Effector CD8-positive, alpha-beta T cell (primary cell): ENCODE measurements around the gene ADGRL1.
"Not testable (repeated sequence)": the region's sequence is repeated elsewhere in the genome, so short reads cannot be mapped to it uniquely, and the experiment has no call there.

Experiments
- DNase-seq: peaks from one replicate; lab custom pipeline; 2025; lab: John Stamatoyannopoulos, UW
- total RNA-seq, 4 experiments: gene quantifications; one replicate each; lab custom pipeline; 2026; lab: John Stamatoyannopoulos, UW

The ADGRL1 gene
- 20.2 to 34.9 (median 26.1) reads per million in 4 experiments for total RNA-seq

GRCh38 chr19:14205452-14206287 is at the start of gene ADGRL1:
Gene ADGRL1, minus strand, starts transcription at chr19:14206169. Its CDS starts 22,567 bp downstream, at chr19:14183602.
- DNase-seq, result not testable (repeated sequence)

DNA sequence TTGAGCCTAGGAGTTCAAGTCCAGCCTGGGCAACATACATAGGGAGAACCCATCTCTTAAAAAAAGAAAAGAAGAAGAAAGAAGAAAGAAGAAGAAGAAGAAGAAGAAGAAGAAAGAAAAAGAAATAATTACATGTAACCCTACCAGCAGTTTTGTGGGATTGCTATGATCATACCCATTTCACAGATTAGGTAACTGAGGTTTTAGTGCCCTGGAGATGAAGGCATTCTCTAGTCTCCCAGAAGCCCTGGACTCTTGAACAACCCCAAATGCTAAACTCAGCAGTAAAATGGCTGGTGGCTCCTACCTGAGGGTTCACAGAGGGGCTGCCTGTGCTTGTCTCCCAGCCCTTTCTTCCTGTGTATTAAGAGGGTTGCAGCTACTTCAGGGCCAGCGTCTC is 49.3 kb upstream of the ADGRL1 start:
- DNase-seq, result not testable (repeated sequence)

GRCh38 chr19:14253822-14254599 is 48.0 kb upstream of the ADGRL1 start:
- not testable (repeated sequence) for DNase-seq

GRCh38 chr19:14252136-14252535 is 46.2 kb upstream of the ADGRL1 start:
- not testable (repeated sequence) for DNase-seq

- no peak for DNase-seq
Observed at GRCh38 chr19:14250870-14251269, 44.9 kb upstream of the ADGRL1 start.

- DNase-seq, result not testable (repeated sequence)
Observed at GRCh38 chr19:14250315-14250714, 44.3 kb upstream of the ADGRL1 start.

- DNase-seq, result not testable (repeated sequence)
Observed at GRCh38 chr19:14249891-14250290, 43.9 kb upstream of the ADGRL1 start.

GRCh38 chr19:14249012-14249754 is 43.2 kb upstream of the ADGRL1 start:
- not testable (repeated sequence) for DNase-seq

DNA sequence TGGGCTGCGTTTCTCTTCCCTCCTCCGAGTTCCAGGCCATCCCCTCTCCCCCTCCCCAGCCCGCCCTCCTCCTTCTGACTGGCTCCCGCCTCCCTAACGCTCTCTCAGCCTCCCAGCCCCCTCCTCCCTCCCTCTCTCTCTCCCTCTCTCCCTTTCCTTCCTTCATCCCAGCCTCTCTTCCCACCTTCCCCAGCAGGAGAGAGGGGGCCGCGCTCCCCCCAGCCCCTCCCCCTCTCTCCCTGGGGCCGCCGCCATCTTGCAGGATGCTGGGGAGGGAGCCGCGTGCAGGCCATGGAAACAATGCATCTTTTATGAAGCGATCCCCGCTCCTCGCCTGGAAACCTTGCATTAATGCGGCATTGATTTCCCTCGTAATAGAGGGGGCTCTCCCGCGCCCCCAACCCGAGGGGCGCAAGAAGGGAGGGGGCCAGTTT is 42.6 kb upstream of the ADGRL1 start:
- DNase-seq, result no peak

GRCh38 chr19:14247548-14248471 is 41.8 kb upstream of the ADGRL1 start:
- not testable (repeated sequence) for DNase-seq

- DNase-seq, result not testable (repeated sequence)
Observed at GRCh38 chr19:14247205-14247547, 41.2 kb upstream of the ADGRL1 start.

- not testable (repeated sequence) for DNase-seq
Observed at GRCh38 chr19:14244393-14244792, 38.4 kb upstream of the ADGRL1 start.

DNA sequence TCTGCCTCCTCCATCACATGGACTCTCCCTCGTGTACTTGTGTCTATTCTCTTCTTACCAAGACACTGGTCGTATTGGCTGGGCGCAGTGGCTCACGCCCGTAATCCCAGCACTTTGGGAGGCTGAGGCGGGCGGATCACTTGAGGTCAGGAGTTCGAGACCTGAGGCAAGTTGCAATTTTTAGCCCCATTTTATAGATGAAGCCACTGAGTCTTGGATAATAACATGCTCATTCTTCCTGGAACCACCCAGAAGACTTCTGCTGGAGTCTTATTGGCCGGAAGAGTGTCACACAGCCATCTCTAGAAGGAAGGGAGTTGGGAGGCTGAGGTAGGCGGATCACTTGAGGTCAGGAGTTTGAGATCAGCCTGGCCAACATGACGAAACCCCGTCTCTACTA is 37.7 kb upstream of the ADGRL1 start:
- DNase-seq, result not testable (repeated sequence)

DNA sequence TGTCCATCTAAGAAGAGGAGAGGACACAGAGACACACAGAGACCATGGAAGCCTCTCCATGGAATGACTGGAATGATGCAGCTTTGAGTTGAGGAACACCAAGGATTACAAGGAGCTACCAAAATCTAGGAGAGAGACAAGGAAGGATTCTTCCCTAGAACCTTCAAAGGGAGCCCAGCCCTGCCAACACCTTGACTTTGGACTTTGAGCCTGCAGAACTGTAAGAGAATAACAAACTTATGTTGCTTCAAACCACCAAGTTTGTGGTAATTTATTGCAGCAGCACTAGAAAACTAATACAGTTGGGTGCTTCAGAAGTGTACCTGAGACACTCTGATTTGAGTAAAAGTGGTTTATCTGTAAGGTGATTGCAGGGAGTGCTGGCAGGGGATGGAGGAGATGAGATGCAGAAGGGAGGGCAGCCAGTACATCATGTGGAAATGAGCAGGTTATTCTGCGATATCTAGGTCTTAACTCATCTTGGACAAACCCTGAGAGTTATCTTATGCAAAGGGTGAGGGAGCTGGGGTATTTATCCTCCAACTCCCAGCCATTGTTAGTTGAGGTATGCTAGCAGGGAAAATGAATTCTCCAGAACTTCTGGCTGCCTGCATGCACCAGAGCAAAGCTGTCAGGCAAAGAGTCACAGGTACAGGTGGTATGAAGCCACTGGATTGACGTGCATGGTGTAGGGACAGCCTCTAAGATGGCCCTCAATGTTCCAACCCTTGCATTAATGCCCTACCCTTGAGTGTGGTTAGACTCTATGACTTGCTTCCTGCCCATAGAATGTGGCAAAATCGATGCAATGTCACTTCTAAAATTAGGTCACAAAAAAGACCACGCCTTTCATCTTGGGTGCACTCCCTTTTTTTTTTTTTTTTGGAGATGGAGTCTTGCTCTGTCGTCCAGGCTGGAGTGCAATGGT is 31.3 kb upstream of the ADGRL1 start:
- no peak for DNase-seq

DNA sequence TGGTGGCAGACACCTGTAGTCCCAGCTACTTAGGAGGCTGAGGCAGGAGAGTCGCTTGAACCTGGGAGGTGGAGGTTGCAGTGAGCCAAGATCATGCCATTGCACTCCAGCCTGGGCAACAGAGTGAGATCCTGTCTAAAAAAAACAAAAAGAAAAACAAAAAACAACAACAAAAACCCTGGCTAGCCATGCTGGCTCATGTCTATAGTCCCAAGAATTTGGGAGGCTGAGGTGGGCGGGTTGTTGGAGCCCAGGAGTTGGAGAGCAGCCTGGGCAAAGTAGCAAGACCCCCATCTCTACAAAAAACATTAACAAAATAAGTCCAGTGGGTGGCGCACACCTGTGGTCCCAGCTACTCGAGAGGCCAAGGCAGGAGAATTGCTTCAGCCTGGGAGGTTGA is 27.0 kb upstream of the ADGRL1 start:
- DNase-seq, result not testable (repeated sequence)

DNA sequence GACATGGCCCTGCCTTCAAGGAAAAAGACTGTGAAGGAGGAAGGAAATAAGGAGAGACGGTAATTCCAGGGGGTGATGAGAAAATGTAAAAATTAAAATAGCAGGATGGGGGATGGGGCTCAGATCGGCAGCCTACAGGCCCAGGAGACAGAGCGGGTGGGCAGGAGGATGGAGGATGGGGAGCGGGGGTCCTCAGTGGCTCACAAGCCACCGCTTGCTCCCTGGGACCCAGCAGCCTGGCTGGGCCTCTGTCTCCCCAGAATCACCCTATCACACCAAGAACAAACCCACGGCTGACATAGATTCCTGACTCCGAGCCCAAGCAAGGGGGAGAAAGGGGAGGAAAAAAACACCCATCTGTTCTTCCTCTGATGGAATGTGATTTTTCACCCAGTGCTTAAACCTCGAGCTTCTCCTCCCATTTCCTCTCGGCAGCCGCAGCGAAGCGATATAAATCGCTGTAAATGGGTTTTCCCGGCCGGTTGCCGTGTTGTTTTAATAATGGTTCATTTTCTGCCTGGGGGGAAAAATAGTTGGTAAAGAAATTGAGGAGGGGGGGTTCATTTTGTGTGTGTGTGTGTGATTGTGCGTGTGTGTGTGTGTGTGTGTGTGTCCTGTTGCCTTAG is 22.6 kb upstream of the ADGRL1 start:
- DNase-seq, result not testable (repeated sequence)

- not testable (repeated sequence) for DNase-seq
Observed at GRCh38 chr19:14226498-14226897, 20.5 kb upstream of the ADGRL1 start.

DNA sequence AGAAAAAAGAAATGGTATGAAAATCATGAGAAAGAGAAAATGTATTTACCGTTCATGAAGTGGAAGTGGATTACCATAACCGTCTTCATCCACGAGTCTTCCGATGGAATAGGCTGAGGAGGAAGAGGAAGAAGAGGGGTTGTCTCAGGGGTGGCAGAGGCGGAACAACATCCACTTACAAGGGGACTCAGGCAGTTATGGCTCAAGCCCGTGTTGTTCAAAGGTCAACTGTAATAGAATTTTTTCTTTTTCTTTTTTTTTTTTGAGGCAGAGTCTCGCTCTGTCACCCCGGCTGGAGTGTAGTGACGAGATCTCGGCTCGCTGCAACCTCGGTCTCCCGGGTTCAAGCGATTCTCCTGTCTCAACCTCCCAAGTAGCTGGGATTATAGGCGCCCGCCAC is 16.9 kb upstream of the ADGRL1 start:
- DNase-seq, result no peak

DNA sequence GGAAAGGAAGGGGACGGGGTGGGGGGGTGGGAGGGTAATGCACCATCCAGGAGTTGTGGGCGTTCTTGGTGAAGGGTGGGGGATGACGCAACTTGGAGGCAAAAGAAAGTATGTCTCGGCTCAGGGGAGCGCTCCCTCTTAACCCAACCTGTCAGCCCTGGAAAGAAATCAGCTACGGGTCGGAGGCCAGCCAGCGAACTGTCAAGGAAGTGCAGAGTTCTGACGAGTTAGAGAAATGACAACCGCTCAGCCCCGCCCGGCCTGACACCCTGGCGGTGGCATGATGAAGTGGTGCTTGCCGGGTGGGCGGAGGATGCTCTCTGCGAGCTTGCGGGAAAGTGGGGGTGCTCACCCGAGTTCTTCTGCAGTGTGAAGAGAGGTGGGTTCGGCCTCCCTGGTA is 15.4 kb upstream of the ADGRL1 start:
- peak; percentile 62 for DNase-seq
